GM23338 (cell line): ENCODE data around the gene HMGCLL1. TPM values are rescaled to one million over a fixed set of nuclear protein-coding genes. Genes with fewer than 3 reads are reported as not detected.

ENCODE experiments used
- ATAC-seq: fragments of 200-7000 bp; cut with Tn5 transposase; 3 replicates; pipeline ENCODE4 v1.9.1; 2020
- DNase-seq: peaks from one replicate; pipeline ENCODE4 v3.0.0-alpha.2; 2015; ENCODE audit warnings: low spot score
- H2AFZ ChIP-seq: fragments of 200-600 bp; sonication (generic); 2 replicates; pipeline ENCODE4 v1.8.0; 2016; ENCODE audit warnings: antibody characterized with exemption, mild to moderate bottlenecking, moderate library complexity
- H3F3A ChIP-seq: fragments of 200-600 bp; sonication (generic); replicated peaks from 2 replicates; pipeline ENCODE4 v1.8.0; 2017; ENCODE audit warnings: antibody characterized with exemption, mixed run types, low read depth
- H3K27ac ChIP-seq: fragments of 200-600 bp; sonication (generic); 2 replicates; pipeline ENCODE4 v1.6.1; 2016; ENCODE audit warnings: low read depth
- H3K27me3 ChIP-seq: fragments of 200-600 bp; sonication (generic); 2 replicates; pipeline ENCODE4 v1.8.0; 2016; ENCODE audit warnings: mild to moderate bottlenecking, mixed run types, moderate library complexity; ENCODE audit not compliant: insufficient read depth
- H3K36me3 ChIP-seq: fragments of 200-600 bp; sonication (generic); 2 replicates; pipeline ENCODE4 v1.8.0; 2016; ENCODE audit warnings: mild to moderate bottlenecking; ENCODE audit not compliant: insufficient read depth
- H3K4me1 ChIP-seq: fragments of 200-600 bp; sonication (generic); 2 replicates; pipeline ENCODE4 v1.8.0; 2016; ENCODE audit warnings: mild to moderate bottlenecking, moderate library complexity; ENCODE audit not compliant: insufficient read depth
- H3K4me2 ChIP-seq: fragments of 200-600 bp; sonication (generic); 2 replicates; pipeline ENCODE4 v1.7.1; 2017; ENCODE audit warnings: mixed run types
- H3K4me3 ChIP-seq: fragments of 200-600 bp; sonication (generic); 2 replicates; pipeline ENCODE4 v1.6.1; 2016; ENCODE audit warnings: mixed run types
- H3K79me2 ChIP-seq: fragments of 200-600 bp; sonication (generic); replicated peaks from 2 replicates; pipeline ENCODE4 v1.8.0; 2017; ENCODE audit warnings: mild to moderate bottlenecking; ENCODE audit not compliant: insufficient read depth
- H3K9me2 ChIP-seq: fragments of 200-600 bp; sonication (generic); 2 replicates; pipeline ENCODE4 v1.8.0; 2017; ENCODE audit not compliant: insufficient read depth
- H4K20me1 ChIP-seq: fragments of 200-600 bp; sonication (generic); replicated peaks from 2 replicates; pipeline ENCODE4 v1.8.0; 2017; ENCODE audit warnings: mild to moderate bottlenecking; ENCODE audit not compliant: insufficient read depth
- H3K27ac Mint-ChIP-seq: 2 replicates; pipeline ENCODE4 v1.8.0; 2020; ENCODE audit warnings: inconsistent platforms, mild to moderate bottlenecking, moderate library complexity, mixed read lengths
- H3K27me3 Mint-ChIP-seq: 3 replicates; pipeline ENCODE4 v1.8.0; 2022; ENCODE audit warnings: low read depth, mild to moderate bottlenecking, moderate library complexity, mixed read lengths, inconsistent platforms; ENCODE audit not compliant: insufficient read depth, poor library complexity
- H3K36me3 Mint-ChIP-seq: 3 replicates; pipeline ENCODE4 v1.8.0; 2021; ENCODE audit warnings: low read depth, mild to moderate bottlenecking, inconsistent platforms, moderate library complexity, mixed read lengths
- H3K4me1 Mint-ChIP-seq: 3 replicates; pipeline ENCODE4 v1.8.0; 2020; ENCODE audit warnings: mild to moderate bottlenecking, inconsistent platforms, mixed read lengths
- H3K4me3 Mint-ChIP-seq: 3 replicates; pipeline ENCODE4 v1.8.0; 2021; ENCODE audit warnings: moderate library complexity, mild to moderate bottlenecking, inconsistent platforms, mixed read lengths
- H3K9me3 Mint-ChIP-seq: 3 replicates; pipeline ENCODE4 v1.8.0; 2020; ENCODE audit warnings: moderate library complexity, mild to moderate bottlenecking, inconsistent platforms, mixed read lengths
- CREB1 ChIP-seq: fragments of 250-450 bp; sonication (Bioruptor Pico); IDR thresholded peaks from 2 replicates; pipeline ENCODE4 v1.5.0; 2020; ENCODE audit warnings: low read depth, mild to moderate bottlenecking, moderate library complexity
- CTCF ChIP-seq, 2 experiments: fragments of 200-600 bp in 1 of 2; sonication (generic) in 1 of 2; conservative IDR thresholded peaks; 2 replicates each; pipeline versions ENCODE4 v1.5.1 to v1.6.1; 2016 to 2017; ENCODE audit warnings: antibody characterized with exemption in 2 of 2, low read depth in 2 of 2, mild to moderate bottlenecking in 2 of 2, moderate library complexity in 1 of 2
- EZH2 ChIP-seq: fragments of 200-600 bp; sonication (generic); IDR thresholded peaks from one replicate; pipeline ENCODE4 v1.8.0; 2017; ENCODE audit warnings: antibody characterized with exemption, mild to moderate bottlenecking, low read depth; ENCODE audit not compliant: unreplicated experiment
- POLR2AphosphoS5 ChIP-seq: IDR thresholded peaks from 2 replicates; pipeline ENCODE4 v1.6.1; 2016; ENCODE audit warnings: antibody characterized with exemption, low read depth
- REST ChIP-seq: IDR thresholded peaks from one replicate; pipeline ENCODE4 v1.6.1; 2018; ENCODE audit warnings: antibody characterized with exemption; ENCODE audit not compliant: unreplicated experiment
- polyA plus RNA-seq: library from polyadenylated mRNA; unstranded; fragments of >200 nt; fragmentation: Nextera tagmentation; extraction: Ambion mirVana; gene quantifications from 2 replicates; pipeline ENCODE4 v1.2.1, GENCODE V29; 2016
- total RNA-seq: library from RNA; depleted of rRNA; stranded (reverse); fragments of >200 nt; shearing (Covaris generic); gene quantifications from 2 replicates; pipeline ENCODE4 v1.2.3, GENCODE V29; 2014

Gene HMGCLL1
- total and polyA plus RNA-seq, 2 experiments from 2014 or later: 0.24 TPM; not detected in 1

GRCh38 chr6:55445648-55446204 lies 133.3 kb downstream of the HMGCLL1 start:
- H3K27ac Mint-ChIP-seq: no peak overlapping the region
- no peak for ATAC-seq
- H2AFZ ChIP-seq: no peak overlapping the region

More at GRCh38 chr6:55445648-55446204, 133.3 kb downstream of the HMGCLL1 start:
- no peaks in the 10 kb centered on the region for H3K9me3 Mint-ChIP-seq
- Histone ChIP-seq H4K20me1 (no peaks in the 10 kb centered on the region), H3K36me3 (no peaks in the 10 kb centered on the region), H3K27ac (no peak overlapping the region), H3K79me2 (no peaks in the 10 kb centered on the region), H3F3A (no peaks in the 10 kb centered on the region), H3K4me1 (no peaks in the 10 kb centered on the region), H3K4me3 (no peak overlapping the region), H3K27me3 (no peaks in the 10 kb centered on the region), H3K9me2 (no peaks in the 10 kb centered on the region), H3K4me2 (no peak overlapping the region)
- H3K4me1 Mint-ChIP-seq: no peaks in the 10 kb centered on the region
- TF ChIP-seq CREB1 (no peak), CTCF (conservative IDR thresholded peaks at IDR 0.05; ENCODE audit: low read depth in 2 of 2) (peak; percentile 62 to 76), POLR2AphosphoS5 (no peak), EZH2 (no peak), REST (no peak)
- no peaks in the 10 kb centered on the region for H3K36me3 Mint-ChIP-seq
- peak; percentile 64 for DNase-seq
- no peak overlapping the region for H3K4me3 Mint-ChIP-seq
- H3K27me3 Mint-ChIP-seq: no peaks in the 10 kb centered on the region
